H9 (cell line): ENCODE data around the gene CCSER1. TPM values are rescaled to one million over a fixed set of nuclear protein-coding genes. Genes with fewer than 3 reads are reported as not detected.

ENCODE experiments used
- DNase-seq: peaks from one replicate; pipeline ENCODE4 v3.0.0-alpha.2; 2017
- H2AFZ ChIP-seq: one replicate; pipeline ENCODE4 v1.6.1; 2013; ENCODE audit warnings: mild to moderate bottlenecking, low read length, control low read depth, moderate library complexity
- H2AK5ac ChIP-seq: 2 replicates; pipeline ENCODE4 v1.6.1; 2013; ENCODE audit warnings: low read length, control low read depth, mixed read lengths; ENCODE audit not compliant: insufficient read length
- H2BK120ac ChIP-seq: one replicate; pipeline ENCODE4 v1.6.1; 2013; ENCODE audit warnings: low read depth, mild to moderate bottlenecking, low read length, control low read depth, inconsistent platforms; ENCODE audit not compliant: poor library complexity, severe bottlenecking
- H2BK12ac ChIP-seq: 2 replicates; pipeline ENCODE4 v1.6.1; 2013; ENCODE audit warnings: low read length, control low read depth, mixed read lengths, low read depth; ENCODE audit not compliant: insufficient read length
- H2BK15ac ChIP-seq: 2 replicates; pipeline ENCODE4 v1.6.1; 2013; ENCODE audit warnings: low read depth, low read length, control low read depth
- H2BK20ac ChIP-seq: one replicate; pipeline ENCODE4 v1.6.1; 2013; ENCODE audit warnings: low read depth, mild to moderate bottlenecking, low read length, control low read depth, inconsistent platforms; ENCODE audit not compliant: poor library complexity, severe bottlenecking
- H2BK5ac ChIP-seq: 2 replicates; pipeline ENCODE4 v1.6.1; 2013; ENCODE audit warnings: low read length, control low read depth, mixed read lengths; ENCODE audit not compliant: insufficient read length
- H3K14ac ChIP-seq: 2 replicates; pipeline ENCODE4 v1.6.1; 2013; ENCODE audit warnings: low read length, control low read depth; ENCODE audit not compliant: insufficient read depth
- H3K18ac ChIP-seq: 2 replicates; pipeline ENCODE4 v1.6.1; 2013; ENCODE audit warnings: low read depth, mild to moderate bottlenecking, mixed read lengths, low read length, control low read depth; ENCODE audit not compliant: insufficient read length
- H3K23ac ChIP-seq: 2 replicates; pipeline ENCODE4 v1.6.1; 2013; ENCODE audit warnings: low read length, control low read depth, mixed read lengths, low read depth; ENCODE audit not compliant: insufficient read length
- H3K23me2 ChIP-seq: 2 replicates; pipeline ENCODE4 v1.6.1; 2013; ENCODE audit warnings: low read depth, mild to moderate bottlenecking, mixed read lengths, low read length, control low read depth; ENCODE audit not compliant: insufficient read length, poor library complexity, severe bottlenecking
- H3K27ac ChIP-seq: 2 replicates; pipeline ENCODE4 v1.5.1; 2013; ENCODE audit warnings: low read length, control low read depth, mixed read lengths, low read depth; ENCODE audit not compliant: insufficient read length
- H3K27me3 ChIP-seq: 2 replicates; pipeline ENCODE4 v1.6.1; 2013; ENCODE audit warnings: low read length, control low read depth, inconsistent platforms; ENCODE audit not compliant: insufficient read depth
- H3K4ac ChIP-seq: 2 replicates; pipeline ENCODE4 v1.6.1; 2013; ENCODE audit warnings: low read depth, mild to moderate bottlenecking, control low read depth, inconsistent platforms, low read length, moderate library complexity
- H3K4me1 ChIP-seq: 2 replicates; pipeline ENCODE4 v1.6.1; 2013; ENCODE audit warnings: low read length, control low read depth, inconsistent platforms; ENCODE audit not compliant: insufficient read depth
- H3K4me2 ChIP-seq: 2 replicates; pipeline ENCODE4 v1.6.1; 2013; ENCODE audit warnings: low read length, control low read depth, mixed read lengths; ENCODE audit not compliant: insufficient read length, insufficient read depth
- H3K56ac ChIP-seq: 2 replicates; pipeline ENCODE4 v1.6.1; 2013; ENCODE audit warnings: low read depth, mild to moderate bottlenecking, mixed read lengths, low read length, control low read depth; ENCODE audit not compliant: insufficient read length
- H3K79me1 ChIP-seq: 2 replicates; pipeline ENCODE4 v1.6.1; 2013; ENCODE audit warnings: low read depth, mild to moderate bottlenecking, moderate library complexity, low read length, control low read depth, inconsistent platforms; ENCODE audit not compliant: insufficient read depth, poor library complexity, severe bottlenecking
- H3K79me2 ChIP-seq: 2 replicates; pipeline ENCODE4 v1.6.1; 2013; ENCODE audit warnings: low read length, control low read depth, inconsistent platforms; ENCODE audit not compliant: insufficient read depth
- H3K9ac ChIP-seq: 2 replicates; pipeline ENCODE4 v1.6.1; 2013; ENCODE audit warnings: low read length, control low read depth, mixed read lengths; ENCODE audit not compliant: insufficient read length; ENCODE audit errors: extremely low read depth
- H3K9me3 ChIP-seq: one replicate; pipeline ENCODE4 v1.6.1; 2013; ENCODE audit warnings: low read depth, low read length, inconsistent platforms; ENCODE audit not compliant: control insufficient read depth
- H3T11ph ChIP-seq: one replicate; pipeline ENCODE4 v1.6.1; 2013; ENCODE audit warnings: mild to moderate bottlenecking, low read length, control low read depth, inconsistent platforms
- H4K20me1 ChIP-seq: one replicate; pipeline ENCODE4 v1.6.1; 2013; ENCODE audit not compliant: control insufficient read depth, insufficient read length, insufficient read depth
- H4K5ac ChIP-seq: 2 replicates; pipeline ENCODE4 v1.6.1; 2013; ENCODE audit warnings: low read depth, mild to moderate bottlenecking, mixed read lengths, low read length, control low read depth; ENCODE audit not compliant: insufficient read length
- H4K8ac ChIP-seq: replicated peaks from 2 replicates; pipeline ENCODE4 v1.6.1; 2013; ENCODE audit warnings: low read length, control low read depth, mixed read lengths, low read depth; ENCODE audit not compliant: insufficient read length
- H4K91ac ChIP-seq: 2 replicates; pipeline ENCODE4 v1.6.1; 2013; ENCODE audit warnings: low read depth, mild to moderate bottlenecking, moderate library complexity, mixed read lengths, low read length, control low read depth; ENCODE audit not compliant: insufficient read length
- H3K27ac Mint-ChIP-seq, 3 experiments: 2 replicates in 2 of 3; 3 replicates in 1 of 3; pipeline ENCODE4 v1.8.0; 2020 to 2021; ENCODE audit warnings: mixed read lengths in 3 of 3, mild to moderate bottlenecking in 1 of 3, moderate library complexity in 1 of 3
- H3K27me3 Mint-ChIP-seq: 2 replicates; pipeline ENCODE4 v1.8.0; 2021; ENCODE audit warnings: low read depth, mild to moderate bottlenecking, moderate library complexity, mixed read lengths
- H3K36me3 Mint-ChIP-seq, 3 experiments: 2 replicates in 2 of 3; 3 replicates in 1 of 3; pipeline ENCODE4 v1.8.0; 2020 to 2021; ENCODE audit warnings: low read depth in 3 of 3, mixed read lengths in 3 of 3; ENCODE audit not compliant: insufficient read depth in 1 of 3
- H3K4me1 Mint-ChIP-seq, 2 experiments: 2 replicates each; pipeline ENCODE4 v1.8.0; 2020; ENCODE audit warnings: mixed read lengths in 2 of 2
- H3K4me3 Mint-ChIP-seq, 2 experiments: 2 replicates in 1 of 2; 3 replicates in 1 of 2; pipeline ENCODE4 v1.8.0; 2020 to 2021; ENCODE audit warnings: mild to moderate bottlenecking in 2 of 2, mixed read lengths in 2 of 2, moderate library complexity in 1 of 2
- H3K9me3 Mint-ChIP-seq, 2 experiments: 2 replicates in 1 of 2; 3 replicates in 1 of 2; pipeline ENCODE4 v1.8.0; 2020; ENCODE audit warnings: mild to moderate bottlenecking in 2 of 2, mixed read lengths in 2 of 2, moderate library complexity in 1 of 2
- CTCF ChIP-seq: fragments of 200-600 bp; sonication (generic); conservative IDR thresholded peaks from 3 replicates; pipeline ENCODE4 v1.8.0; 2021; ENCODE audit warnings: antibody characterized with exemption, mild to moderate bottlenecking
- WGBS: extraction: QIAGEN DNeasy Blood & Tissue Kit; methylation state at CpG from one replicate; pipeline ENCODE4 v1.1.7; 2013; ENCODE audit warnings: missing lambda C conversion rate, low lambda C conversion rate, mixed read lengths; ENCODE audit not compliant: insufficient read length; ENCODE audit errors: extremely low coverage; 5-methylcytosine and 5-hydroxymethylcytosine counted together
- total RNA-seq: library from RNA; stranded (reverse); gene quantifications from 2 replicates; pipeline ENCODE4 v1.2.1, GENCODE V29; 2021

Gene CCSER1
- total RNA-seq, 1 experiment from 2014 or later, result 0.37 TPM

GRCh38 chr4:90458576-90458975 lies 331.4 kb downstream of the CCSER1 start:
- Histone ChIP-seq H3K4ac (no peak overlapping the region), H3T11ph (no peak overlapping the region), H3K9me3 (peaks cover 15% of the 10 kb centered on the region), H3K4me2 (no peak overlapping the region), H4K5ac (no peak overlapping the region), H3K79me2 (no peaks in the 10 kb centered on the region), H2BK120ac (no peak overlapping the region), H3K27me3 (no peaks in the 10 kb centered on the region), H3K9ac (no peak overlapping the region), H3K14ac (no peak overlapping the region), H2BK5ac (no peak overlapping the region), H3K56ac (no peak overlapping the region), H2AFZ (no peak overlapping the region), H4K91ac (no peak overlapping the region), H2AK5ac (no peak overlapping the region), H2BK20ac (no peak overlapping the region), H3K79me1 (no peaks in the 10 kb centered on the region), H3K23ac (no peak overlapping the region), H2BK15ac (no peak overlapping the region), H3K23me2 (no peaks in the 10 kb centered on the region), H3K4me1 (no peaks in the 10 kb centered on the region), H4K8ac (no peak overlapping the region), H3K18ac (no peak overlapping the region), H3K27ac (no peak overlapping the region), H2BK12ac (no peak overlapping the region), H4K20me1 (no peaks in the 10 kb centered on the region)
- peaks cover 0 to 25% (median 10%) of the 10 kb centered on the region in 3 experiments; a peak in 4 of 7 replicates for H3K36me3 Mint-ChIP-seq
- H3K27me3 Mint-ChIP-seq, result no peaks in the 10 kb centered on the region
- no peaks in the 10 kb centered on the region for H3K4me1 Mint-ChIP-seq
- peaks cover 9 to 20% of the 10 kb centered on the region in 2 experiments; a peak in 4 of 5 replicates for H3K9me3 Mint-ChIP-seq
- H3K4me3 Mint-ChIP-seq, result no peak overlapping the region
- DNase-seq, result no peak
- no CpG with 5 or more reads among the region's 3 CpGs for WGBS
- no peak for TF ChIP-seq CTCF
- H3K27ac Mint-ChIP-seq, result no peak overlapping the region
